Mesenchymal stem cell (in vitro differentiated cells and primary cell): ENCODE data around the gene KLHL29.
A peak's percentile ranks its signal among the peaks of the same experiment; 100 is the strongest.

Experiments
- DNase-seq: peaks from one replicate; pipeline ENCODE4 v3.0.0-alpha.2; 2013
- H2AFZ ChIP-seq: one replicate; pipeline ENCODE4 v1.6.1; 2013; ENCODE audit warnings: low read depth, mild to moderate bottlenecking, control low read depth, inconsistent platforms, low read length, moderate library complexity
- H2AK5ac ChIP-seq: 2 replicates; pipeline ENCODE4 v1.6.1; 2013; ENCODE audit warnings: low read length, moderate library complexity, mild to moderate bottlenecking, inconsistent platforms; ENCODE audit not compliant: severe bottlenecking
- H2BK120ac ChIP-seq: one replicate; pipeline ENCODE4 v1.6.1; 2013; ENCODE audit warnings: low read depth, mild to moderate bottlenecking, inconsistent platforms, low read length, moderate library complexity
- H2BK12ac ChIP-seq, 2 experiments: one replicate each; pipeline ENCODE4 v1.6.1; 2013; ENCODE audit warnings: inconsistent platforms in 2 of 2, low read length in 2 of 2, mild to moderate bottlenecking in 2 of 2, moderate library complexity in 2 of 2, control low read depth in 1 of 2
- H2BK15ac ChIP-seq: one replicate; pipeline ENCODE4 v1.6.1; 2013; ENCODE audit warnings: mild to moderate bottlenecking, low read depth, inconsistent platforms; ENCODE audit not compliant: poor library complexity, severe bottlenecking
- H2BK5ac ChIP-seq: 2 replicates; pipeline ENCODE4 v1.6.1; 2013; ENCODE audit warnings: low read depth, mild to moderate bottlenecking, low read length, control low read depth, inconsistent platforms; ENCODE audit not compliant: poor library complexity, severe bottlenecking
- H3K14ac ChIP-seq, 2 experiments: one replicate each; pipeline ENCODE4 v1.6.1; 2013; ENCODE audit warnings: inconsistent platforms in 2 of 2, low read length in 2 of 2, control low read depth in 1 of 2, mild to moderate bottlenecking in 1 of 2, moderate library complexity in 1 of 2
- H3K18ac ChIP-seq, 2 experiments: one replicate each; pipeline ENCODE4 v1.6.1; 2013; ENCODE audit warnings: inconsistent platforms in 2 of 2, low read length in 2 of 2, control low read depth in 1 of 2, low read depth in 1 of 2, mild to moderate bottlenecking in 1 of 2
- H3K23ac ChIP-seq, 2 experiments: one replicate each; pipeline ENCODE4 v1.6.1; 2013; ENCODE audit warnings: inconsistent platforms in 2 of 2, low read length in 2 of 2, mild to moderate bottlenecking in 2 of 2, moderate library complexity in 2 of 2, control low read depth in 1 of 2
- H3K27ac ChIP-seq: 2 replicates; pipeline ENCODE4 v1.5.1; 2013; ENCODE audit warnings: mild to moderate bottlenecking, moderate library complexity, low read length, control low read depth, inconsistent platforms; ENCODE audit not compliant: poor library complexity, severe bottlenecking
- H3K27me3 ChIP-seq, 2 experiments: 2 replicates each; pipeline versions ENCODE4 v1.6.1 to v1.7.0; 2013; ENCODE audit warnings: low read length in 2 of 2, mild to moderate bottlenecking in 2 of 2, moderate library complexity in 2 of 2, control low read depth in 1 of 2, inconsistent platforms in 1 of 2; ENCODE audit not compliant: control insufficient read depth in 1 of 2, insufficient read depth in 1 of 2
- H3K36me3 ChIP-seq, 2 experiments: 2 replicates each; pipeline versions ENCODE4 v1.6.1 to v1.7.0; 2013; ENCODE audit warnings: low read length in 2 of 2, control low read depth in 1 of 2, inconsistent platforms in 1 of 2, low read depth in 1 of 2, mild to moderate bottlenecking in 1 of 2; ENCODE audit not compliant: insufficient read depth in 2 of 2, control insufficient read depth in 1 of 2
- H3K4ac ChIP-seq, 2 experiments: one replicate each; pipeline ENCODE4 v1.6.1; 2013; ENCODE audit warnings: inconsistent platforms in 2 of 2, low read length in 2 of 2, mild to moderate bottlenecking in 2 of 2, moderate library complexity in 2 of 2, control low read depth in 1 of 2, low read depth in 1 of 2
- H3K4me1 ChIP-seq: 2 replicates; pipeline ENCODE4 v1.6.1; 2013; ENCODE audit warnings: low read depth, low read length, control low read depth; ENCODE audit not compliant: control insufficient read depth, insufficient read depth
- H3K4me2 ChIP-seq: 2 replicates; pipeline ENCODE4 v1.6.1; 2013; ENCODE audit warnings: low read length, mild to moderate bottlenecking, inconsistent platforms; ENCODE audit not compliant: poor library complexity, severe bottlenecking
- H3K4me3 ChIP-seq, 2 experiments: 2 replicates each; pipeline versions ENCODE4 v1.5.1 to v1.7.0; 2013; ENCODE audit warnings: low read length in 2 of 2, mild to moderate bottlenecking in 2 of 2, control low read depth in 1 of 2, low read depth in 1 of 2; ENCODE audit not compliant: insufficient read depth in 1 of 2
- H3K79me1 ChIP-seq: replicated peaks from 2 replicates; pipeline ENCODE4 v1.6.1; 2013; ENCODE audit warnings: mild to moderate bottlenecking, control low read depth, low read length, inconsistent platforms; ENCODE audit not compliant: poor library complexity, severe bottlenecking
- H3K9ac ChIP-seq: 2 replicates; pipeline ENCODE4 v1.7.0; 2013; ENCODE audit warnings: mild to moderate bottlenecking, low read length, moderate library complexity
- H3K9me3 ChIP-seq: 2 replicates; pipeline ENCODE4 v1.7.0; 2013; ENCODE audit warnings: mild to moderate bottlenecking, low read length; ENCODE audit not compliant: control insufficient read depth
- H4K8ac ChIP-seq: one replicate; pipeline ENCODE4 v1.6.1; 2013; ENCODE audit warnings: inconsistent platforms, mild to moderate bottlenecking, low read length, moderate library complexity
- H4K91ac ChIP-seq: one replicate; pipeline ENCODE4 v1.6.1; 2013; ENCODE audit warnings: mild to moderate bottlenecking, low read length, inconsistent platforms
- WGBS: methylation state at CpG from one replicate; pipeline ENCODE4 v1.1.7; 2013; ENCODE audit warnings: mixed read lengths; 5-methylcytosine and 5-hydroxymethylcytosine counted together

The KLHL29 gene

GRCh38 chr2:23525137-23525765 lies 140.3 kb downstream of the KLHL29 start:
- Histone ChIP-seq H3K4ac (peak overlapping the region in 1 of 2 experiments; percentile 33), H3K27me3 (no peaks in the 10 kb centered on the region), H3K4me1 (peaks cover 36% of the 10 kb centered on the region), H2BK120ac (no peak overlapping the region), H2AK5ac (peak overlapping the region; percentile 20), H4K8ac (no peak overlapping the region), H2BK12ac (no peak overlapping the region), H2BK15ac (no peak overlapping the region), H3K14ac (peak overlapping the region in 1 of 2 experiments; percentile 18), H3K79me1 (peaks cover 4% of the 10 kb centered on the region), H3K36me3 (no peaks in the 10 kb centered on the region), H3K9me3 (no peaks in the 10 kb centered on the region), H3K23ac (no peak overlapping the region), H3K4me2 (no peak overlapping the region), H3K18ac (peak overlapping the region in 1 of 2 experiments; percentile 59), H3K27ac (no peak overlapping the region), H3K9ac (peak overlapping the region; percentile 12), H2BK5ac (no peak overlapping the region), H2AFZ (no peak overlapping the region), H3K4me3 (no peak overlapping the region), H4K91ac (no peak overlapping the region)
- 98% methylated on average over 10 of the region's 16 CpGs for WGBS
- DNase-seq, result no peak

DNA sequence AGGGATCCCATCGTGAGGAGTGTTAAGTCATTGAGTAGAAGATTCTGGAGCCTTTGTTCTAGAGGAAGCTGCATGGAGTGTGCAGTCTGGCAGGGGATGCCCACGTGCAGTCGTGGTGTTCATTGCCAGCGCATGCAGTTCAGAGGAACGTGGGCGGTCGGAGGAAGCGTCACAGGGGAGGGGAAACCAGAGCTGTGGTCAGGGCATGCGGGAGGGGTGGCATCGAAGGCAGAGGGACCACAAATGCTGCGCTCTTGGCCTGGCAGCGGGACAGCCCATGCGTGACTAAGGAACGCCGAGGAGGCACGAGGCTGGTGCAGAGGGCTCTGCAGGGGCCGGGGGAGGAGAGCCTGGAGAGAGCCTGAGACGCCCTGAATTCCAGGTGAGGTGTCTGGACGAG lies 141.1 kb downstream of the KLHL29 start:
- Histone ChIP-seq H3K36me3 (no peaks in the 10 kb centered on the region), H3K27me3 (no peaks in the 10 kb centered on the region), H3K27ac (no peak overlapping the region), H2BK12ac (no peak overlapping the region), H2BK120ac (no peak overlapping the region), H3K9me3 (no peaks in the 10 kb centered on the region), H4K91ac (no peak overlapping the region), H3K18ac (no peak overlapping the region), H3K4me1 (peaks cover 32% of the 10 kb centered on the region), H3K4me2 (no peak overlapping the region), H4K8ac (no peak overlapping the region), H2BK15ac (no peak overlapping the region), H3K9ac (no peak overlapping the region), H2AK5ac (no peak overlapping the region), H3K23ac (no peak overlapping the region), H3K14ac (no peak overlapping the region), H3K4me3 (no peak overlapping the region), H2BK5ac (no peak overlapping the region), H3K4ac (no peak overlapping the region), H2AFZ (no peak overlapping the region), H3K79me1 (peaks cover 4% of the 10 kb centered on the region)
- 94% methylated on average over 19 of the region's 19 CpGs for WGBS
- DNase-seq, result no peak

DNA sequence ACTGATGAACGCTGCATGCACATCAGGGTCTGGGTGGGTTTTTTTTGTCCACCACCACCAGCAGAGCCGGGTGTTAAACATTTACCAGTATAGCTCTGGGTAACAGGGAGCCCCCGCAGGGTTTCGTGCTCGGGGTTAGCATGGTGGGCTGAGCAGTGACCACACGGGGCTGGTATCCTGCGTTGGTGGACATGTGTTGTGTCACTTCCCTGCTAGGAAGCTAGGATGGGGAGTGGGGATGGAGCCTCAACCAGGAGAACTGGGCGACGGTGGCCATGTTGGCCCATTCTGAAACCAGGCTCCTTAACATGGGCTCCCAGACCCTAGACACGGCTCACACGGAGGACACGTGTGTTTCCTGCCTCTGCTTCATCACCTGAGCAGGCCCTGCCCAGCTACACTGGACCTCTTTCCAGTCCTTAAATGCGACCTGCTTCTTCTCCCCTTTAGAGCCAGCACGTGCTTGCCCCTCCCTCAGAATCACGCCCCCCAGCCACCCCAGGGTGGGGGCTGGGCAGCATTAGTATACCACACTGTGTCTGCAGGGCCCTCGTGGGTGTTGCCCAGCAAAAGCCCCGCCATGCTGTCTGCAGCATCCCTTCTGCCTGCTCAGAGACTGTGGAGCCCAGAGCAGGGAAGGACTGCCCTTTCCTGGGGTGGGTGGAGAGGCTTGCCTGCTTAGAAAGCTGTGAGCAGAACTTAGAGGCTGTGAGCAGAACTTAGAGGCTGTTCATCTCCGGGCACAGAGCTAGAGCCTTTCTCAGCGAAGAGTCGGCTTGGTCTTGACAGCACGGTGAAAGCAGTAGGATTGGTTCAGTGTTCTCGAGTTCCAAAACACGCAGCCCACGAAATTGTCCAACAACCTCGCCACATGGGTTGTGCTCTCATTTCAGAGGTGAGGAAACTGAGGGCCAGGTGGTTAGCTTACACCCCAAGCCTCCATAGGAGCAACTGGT lies 142.1 kb downstream of the KLHL29 start:
- Histone ChIP-seq H4K91ac (no peak overlapping the region), H3K27ac (no peak overlapping the region), H3K4me2 (peak overlapping the region; percentile 5), H3K4me1 (peaks cover 35% of the 10 kb centered on the region), H2BK5ac (no peak overlapping the region), H3K4me3 (no peak overlapping the region), H2BK15ac (no peak overlapping the region), H2BK12ac (no peak overlapping the region), H3K14ac (peak overlapping the region in 1 of 2 experiments; percentile 38), H2AFZ (no peak overlapping the region), H3K79me1 (peaks cover 4% of the 10 kb centered on the region), H3K27me3 (no peaks in the 10 kb centered on the region), H3K18ac (no peak overlapping the region), H3K9me3 (no peaks in the 10 kb centered on the region), H3K23ac (no peak overlapping the region), H3K4ac (no peak overlapping the region), H2BK120ac (no peak overlapping the region), H2AK5ac (peak overlapping the region; percentile 14), H3K36me3 (no peaks in the 10 kb centered on the region), H4K8ac (peak overlapping the region; percentile 32), H3K9ac (no peak overlapping the region)
- no peak for DNase-seq
- WGBS, result 93% methylated on average over 25 of the region's 25 CpGs

- no peak overlapping the region for H2BK120ac ChIP-seq
- H3K4me3 ChIP-seq, result no peak overlapping the region
- H4K8ac ChIP-seq, result no peak overlapping the region
- 93% methylated on average over 12 of the region's 12 CpGs for WGBS
- no peak overlapping the region for H2AFZ ChIP-seq
- no peak overlapping the region for H3K4ac ChIP-seq
- DNase-seq, result no peak
- H3K14ac ChIP-seq, result no peak overlapping the region
- H3K9me3 ChIP-seq, result no peaks in the 10 kb centered on the region
- no peak overlapping the region for H2AK5ac ChIP-seq
- peaks cover 44% of the 10 kb centered on the region for H3K4me1 ChIP-seq
- no peak overlapping the region for H2BK5ac ChIP-seq
- H3K36me3 ChIP-seq, result no peaks in the 10 kb centered on the region
- H3K9ac ChIP-seq, result no peak overlapping the region
- H2BK15ac ChIP-seq, result no peak overlapping the region
- no peak overlapping the region for H3K23ac ChIP-seq
- H3K18ac ChIP-seq, result no peak overlapping the region
- H4K91ac ChIP-seq, result no peak overlapping the region
- H3K27ac ChIP-seq, result no peak overlapping the region
- no peak overlapping the region for H3K4me2 ChIP-seq
- H3K27me3 ChIP-seq, result no peaks in the 10 kb centered on the region
- H2BK12ac ChIP-seq, result no peak overlapping the region
- H3K79me1 ChIP-seq, result peaks cover 4% of the 10 kb centered on the region
Measured at GRCh38 chr2:23528171-23528570, 143.2 kb downstream of the KLHL29 start.
